ENCODE measurements around the gene SSRP1. TPM values are rescaled to one million over a fixed set of nuclear protein-coding genes. Genes with fewer than 3 reads are reported as not detected.

SSRP1 gene
- total and polyA plus RNA-seq, 9 of the 15 experiments (the other 6 are each of a cell fraction or from before 2014, with no cell fraction given), result 91.1 to 416 (median 245) TPM

- TF ChIP-seq ELK1 (CRISPR knock-in tag; IDR thresholded peaks at IDR 0.05) (no peak), ATF7 (IDR thresholded peaks at IDR 0.05) (peak; percentile 28; the same call in 1 of the 2 replicates), REST (IDR thresholded peaks at IDR 0.05; ENCODE audit: borderline replicate concordance) (peak; percentile 50; the same call in 1 of the 2 replicates), REST (CRISPR knock-in tag; IDR thresholded peaks at IDR 0.05; ENCODE audit: low read depth) (no peak), STAT5B (CRISPR knock-in tag; IDR thresholded peaks at IDR 0.05) (no peak), NEUROD1 (IDR thresholded peaks at IDR 0.05; ENCODE audit: borderline replicate concordance, low read depth, low read length, partially characterized antibody) (no peak), ERF (CRISPR knock-in tag; IDR thresholded peaks at IDR 0.05) (no peak), NCOA2 (IDR thresholded peaks at IDR 0.05; ENCODE audit: partially characterized antibody in 2 of 2) (no peak), ZBTB26 (CRISPR knock-in tag; IDR thresholded peaks at IDR 0.05) (no peak), NR2C1 (IDR thresholded peaks at IDR 0.05) (no peak), NR2C1 (tag; IDR thresholded peaks at IDR 0.05) (no peak), HMGXB4 (CRISPR knock-in tag; IDR thresholded peaks at IDR 0.05) (no peak), BCOR (IDR thresholded peaks at IDR 0.05) (peak; percentile 98), ZNF134 (CRISPR knock-in tag; conservative IDR thresholded peaks at IDR 0.05) (no peak), SAFB (IDR thresholded peaks at IDR 0.05; ENCODE audit: borderline replicate concordance, low read depth, low read length) (no peak), ZFPM2 (CRISPR knock-in tag; IDR thresholded peaks at IDR 0.05) (no peak), LCOR (CRISPR knock-in tag; IDR thresholded peaks at IDR 0.05) (no peak), NFE2 (IDR thresholded peaks at IDR 0.05; ENCODE audit: low read depth) (peak; percentile 49)
These were observed 22.9 kb upstream of the SSRP1 start (continued) for GRCh38 chr11:57358543-57358961.

Data from K562 (cell line).